NCI-H128 (cell line): ENCODE measurements around the gene FRMPD4.

Source experiments
- DNase-seq: peaks from one replicate; lab custom pipeline; 2025; ENCODE audit not compliant: unreplicated experiment; lab: John Stamatoyannopoulos, UW

Gene FRMPD4

GRCh38 chrX:12292996-12293765, 154.9 kb downstream of the FRMPD4 start:
- no peak for DNase-seq

- DNase-seq, result no peak
Observed at GRCh38 chrX:12297353-12297752, 159.1 kb downstream of the FRMPD4 start.

GRCh38 chrX:12301288-12301687, 163.0 kb downstream of the FRMPD4 start:
- DNase-seq, result no peak

- DNase-seq, result no peak
Observed at GRCh38 chrX:12304261-12304660, 166.0 kb downstream of the FRMPD4 start.

- no peak for DNase-seq
Observed at GRCh38 chrX:12307961-12308360, 169.7 kb downstream of the FRMPD4 start.

GRCh38 chrX:12308420-12308819, 170.1 kb downstream of the FRMPD4 start:
- DNase-seq, result no peak

- DNase-seq, result no peak
Observed at GRCh38 chrX:12309040-12309743, 170.9 kb downstream of the FRMPD4 start.

- no peak for DNase-seq
Observed at GRCh38 chrX:12309744-12310076, 171.4 kb downstream of the FRMPD4 start.

- no peak for DNase-seq
Observed at GRCh38 chrX:12314651-12315050, 176.4 kb downstream of the FRMPD4 start.

GRCh38 chrX:12315526-12315925, 177.3 kb downstream of the FRMPD4 start:
- DNase-seq, result no peak

GRCh38 chrX:12319003-12319519, 180.8 kb downstream of the FRMPD4 start:
- DNase-seq, result no peak

GRCh38 chrX:12319992-12320391, 181.7 kb downstream of the FRMPD4 start:
- DNase-seq, result no peak

GRCh38 chrX:12322031-12322430, 183.8 kb downstream of the FRMPD4 start:
- no peak for DNase-seq

GRCh38 chrX:12325171-12325570, 186.9 kb downstream of the FRMPD4 start:
- no peak for DNase-seq

- no peak for DNase-seq
Observed at GRCh38 chrX:12327836-12328235, 189.6 kb downstream of the FRMPD4 start.

GRCh38 chrX:12329476-12329875, 191.2 kb downstream of the FRMPD4 start:
- no peak for DNase-seq

- DNase-seq, result no peak
Observed at GRCh38 chrX:12330841-12331240, 192.6 kb downstream of the FRMPD4 start.

GRCh38 chrX:12332786-12333347, 194.6 kb downstream of the FRMPD4 start:
- DNase-seq, result no peak

- DNase-seq, result no peak
Observed at GRCh38 chrX:12339921-12340320, 201.6 kb downstream of the FRMPD4 start.

GRCh38 chrX:12344954-12345353, 206.7 kb downstream of the FRMPD4 start:
- no peak for DNase-seq

GRCh38 chrX:12349201-12349600, 210.9 kb downstream of the FRMPD4 start:
- no peak for DNase-seq

- DNase-seq, result no peak
Observed at GRCh38 chrX:12352922-12353321, 214.6 kb downstream of the FRMPD4 start.
